SH-SY5Y (cell line): ENCODE results near the gene ROBO1.

ENCODE experiments used
- GATA2 ChIP-seq: IDR thresholded peaks from 2 replicates; pipeline ENCODE4 v1.6.1; 2011; ENCODE audit warnings: mild to moderate bottlenecking, low read depth, low read length
- GATA3 ChIP-seq: IDR thresholded peaks from 2 replicates; pipeline ENCODE4 v1.6.1; 2011; ENCODE audit warnings: low read depth, mild to moderate bottlenecking, low read length, moderate library complexity

ROBO1 gene

DNA sequence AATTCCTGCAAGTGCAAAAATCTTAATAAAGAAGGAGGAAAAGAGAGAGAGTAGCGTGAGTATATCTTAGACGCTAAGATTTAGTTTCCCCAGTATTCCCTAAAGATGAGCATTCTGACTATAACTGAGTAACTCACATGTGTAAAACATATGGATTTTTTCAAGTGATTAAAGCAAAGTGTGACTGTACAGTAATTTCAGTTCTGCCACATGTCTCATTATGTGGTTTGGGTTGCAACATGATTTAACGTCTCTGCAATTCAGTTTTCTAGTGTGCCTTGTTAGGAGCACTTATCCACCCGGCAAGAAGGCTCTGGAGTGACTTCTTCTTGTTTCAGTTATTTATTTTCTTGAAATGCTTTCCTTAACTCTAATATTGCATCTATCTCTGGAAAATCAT, 514.1 kb downstream of the ROBO1 start:
- TF ChIP-seq GATA3 = no peak
- no peak for TF ChIP-seq GATA2

DNA sequence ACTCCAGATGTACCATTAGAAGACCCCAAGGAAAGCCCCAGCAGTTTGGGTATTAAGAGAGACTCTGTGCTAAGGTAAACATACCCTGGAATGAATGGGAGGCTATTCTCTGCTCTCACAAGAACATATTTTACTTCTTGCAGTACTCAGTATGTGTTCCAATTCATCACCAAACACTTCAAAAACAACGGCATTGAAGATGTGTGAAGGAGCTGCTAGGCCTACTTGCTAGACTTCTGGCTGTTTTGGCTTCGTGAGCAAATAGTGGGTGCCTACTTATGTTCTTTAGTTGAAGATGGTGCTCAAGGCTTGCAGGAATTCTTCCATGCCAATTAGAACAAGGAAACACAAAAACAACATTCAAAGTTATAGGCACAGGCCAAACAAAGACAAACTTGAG, 514.5 kb downstream of the ROBO1 start:
- TF ChIP-seq GATA2 = no peak
- TF ChIP-seq GATA3 = no peak

DNA sequence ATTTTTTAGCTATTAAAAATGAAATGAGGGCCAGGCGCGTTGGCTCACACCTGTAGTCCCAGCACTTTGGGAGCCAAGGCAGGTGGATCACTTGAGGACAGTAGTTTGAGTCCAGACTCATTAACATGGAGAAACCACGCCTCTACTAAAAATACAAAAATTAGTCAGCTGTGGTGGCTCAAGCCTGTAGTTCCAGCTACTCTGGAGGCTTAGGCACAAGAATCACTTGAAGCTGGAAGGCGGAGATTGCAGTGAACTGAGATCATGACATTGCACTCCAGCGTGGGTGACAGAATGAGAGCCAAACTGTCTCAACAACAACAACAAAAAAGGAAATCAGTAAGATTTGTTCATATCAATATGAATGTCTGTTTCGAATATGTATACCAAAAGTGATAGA, 517.1 kb downstream of the ROBO1 start:
- no peak for TF ChIP-seq GATA2
- no peak for TF ChIP-seq GATA3

DNA sequence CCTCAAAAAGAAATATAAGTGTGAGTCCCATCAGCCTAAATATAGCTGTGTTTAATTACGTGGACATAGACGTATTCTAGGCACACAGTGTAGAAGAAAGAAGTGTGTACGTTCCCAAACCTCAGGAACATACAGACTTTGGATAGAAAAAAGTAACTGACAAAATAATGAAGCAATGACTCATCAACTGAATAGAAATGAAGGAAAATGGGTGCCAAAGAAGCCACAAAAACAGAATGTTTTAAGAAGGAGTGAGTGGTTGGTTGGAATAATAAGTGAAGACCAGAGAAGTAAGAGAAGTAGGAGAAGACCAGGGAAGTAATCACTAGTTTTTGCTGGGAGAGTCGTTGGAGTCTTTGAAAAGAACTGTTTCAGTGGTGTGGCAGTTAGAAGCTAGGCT, 518.1 kb downstream of the ROBO1 start:
- TF ChIP-seq GATA3 (no peak), GATA2 (no peak)

DNA sequence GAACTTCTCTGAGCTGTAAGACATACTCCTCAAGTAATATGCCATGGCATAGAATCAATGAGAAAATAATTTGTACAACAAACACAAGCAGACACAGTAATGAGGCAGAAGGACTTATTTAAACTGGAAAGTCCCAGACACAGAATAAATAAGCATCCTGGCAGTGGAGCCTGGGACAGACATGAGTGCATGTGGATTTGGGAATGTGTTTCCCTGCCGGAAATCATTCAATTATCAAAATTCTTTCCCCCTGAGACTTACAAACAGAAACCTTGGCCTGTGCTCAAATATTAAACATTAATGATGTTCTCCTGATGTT, 520.1 kb downstream of the ROBO1 start:
- no peak for TF ChIP-seq GATA3
- no peak for TF ChIP-seq GATA2

DNA sequence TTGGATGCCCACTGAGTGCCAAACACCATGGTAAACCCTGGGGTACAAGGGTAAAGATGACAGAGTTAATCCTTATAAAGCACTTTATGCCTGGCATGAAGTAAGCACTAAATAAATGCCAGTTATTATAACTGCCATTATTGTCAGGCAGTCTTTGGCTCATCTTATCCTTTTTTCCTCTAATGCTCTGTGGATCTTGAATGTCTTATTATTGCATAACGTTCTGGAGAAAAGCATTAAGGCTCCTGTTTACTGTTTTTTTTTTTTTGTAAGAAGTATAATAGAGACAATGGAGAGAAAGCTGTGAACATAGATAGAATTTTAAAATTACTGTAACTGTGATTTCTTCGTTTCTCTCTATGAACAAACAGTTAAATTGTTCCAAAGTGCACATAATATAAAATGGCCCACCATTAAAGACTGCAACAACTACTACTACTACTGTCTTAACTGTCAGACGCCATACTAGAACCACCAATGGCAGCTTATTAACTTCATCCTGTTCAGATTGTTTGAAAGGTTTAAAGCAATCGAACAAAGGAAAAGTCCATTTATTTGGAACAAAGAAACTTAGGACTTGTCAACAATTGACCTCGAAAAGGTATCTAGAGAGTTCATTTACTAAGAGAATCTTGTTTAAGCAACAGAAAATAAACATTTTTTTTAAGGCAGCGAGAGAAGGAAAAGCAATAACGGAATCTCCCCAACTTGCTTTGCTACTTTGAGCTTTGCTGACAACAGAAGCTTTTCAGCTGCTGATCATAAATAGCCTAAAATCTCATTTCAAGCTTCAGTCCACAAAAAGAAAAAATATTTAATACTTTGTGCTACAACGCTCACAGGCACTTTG, 520.7 kb downstream of the ROBO1 start:
- no peak for TF ChIP-seq GATA2
- TF ChIP-seq GATA3 = no peak

DNA sequence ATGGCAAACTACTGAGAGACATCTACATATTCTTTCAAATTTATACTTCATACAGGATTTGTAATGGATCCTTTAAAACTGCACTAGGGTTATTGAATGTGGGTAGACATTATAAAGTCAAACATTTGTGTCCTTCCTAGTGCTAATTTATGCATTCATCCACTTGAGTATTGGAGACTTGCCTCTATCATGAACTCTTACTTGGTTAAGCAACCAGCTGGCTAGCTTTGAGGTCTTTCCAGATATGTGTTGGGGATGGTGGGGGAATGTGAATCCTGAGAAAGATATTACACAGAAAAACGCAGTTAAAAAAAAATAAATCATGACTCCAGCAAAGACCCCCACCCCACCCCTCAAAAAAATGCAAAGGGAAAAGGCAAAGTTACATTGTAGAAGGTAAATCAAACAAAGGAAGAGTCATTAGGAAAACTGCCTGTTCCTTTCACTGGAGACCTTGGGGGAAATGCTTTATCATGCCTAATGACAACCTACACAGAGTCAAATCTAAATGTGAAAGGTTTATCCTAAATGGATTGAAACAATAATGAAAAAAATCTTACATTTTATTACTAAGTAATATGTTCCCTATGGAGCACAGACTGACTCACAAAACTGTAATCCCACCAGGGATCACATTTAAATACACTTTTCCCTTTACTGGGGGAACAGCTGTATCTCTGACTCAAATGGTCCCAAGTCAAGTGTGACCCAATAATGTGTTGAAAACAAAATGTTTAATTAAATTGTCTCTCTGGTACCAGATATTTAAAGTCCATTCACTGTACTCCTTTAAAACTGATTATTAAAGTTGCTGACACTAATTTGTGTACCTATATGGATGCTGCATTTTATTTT, 522.3 kb downstream of the ROBO1 start:
- no peak for TF ChIP-seq GATA3
- no peak for TF ChIP-seq GATA2

DNA sequence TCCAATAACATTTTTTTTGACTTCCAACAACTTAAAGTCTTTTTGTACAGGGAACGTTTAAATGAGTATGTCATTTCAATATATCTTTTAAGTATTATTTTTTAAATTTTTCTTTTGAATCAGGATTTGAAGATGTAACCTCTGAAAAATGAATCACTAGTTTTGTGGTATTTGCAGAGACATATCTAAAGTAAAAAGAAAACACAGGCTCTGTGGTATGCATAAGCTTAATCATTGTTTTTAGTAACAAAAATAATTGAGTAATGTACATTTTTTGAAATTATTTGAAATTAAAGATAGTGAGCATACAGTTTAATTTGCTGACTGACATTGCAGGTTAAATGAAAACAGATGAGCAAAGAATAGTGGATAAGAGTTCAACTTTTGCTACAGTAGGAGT, 531.3 kb downstream of the ROBO1 start:
- no peak for TF ChIP-seq GATA3
- TF ChIP-seq GATA2 = no peak

DNA sequence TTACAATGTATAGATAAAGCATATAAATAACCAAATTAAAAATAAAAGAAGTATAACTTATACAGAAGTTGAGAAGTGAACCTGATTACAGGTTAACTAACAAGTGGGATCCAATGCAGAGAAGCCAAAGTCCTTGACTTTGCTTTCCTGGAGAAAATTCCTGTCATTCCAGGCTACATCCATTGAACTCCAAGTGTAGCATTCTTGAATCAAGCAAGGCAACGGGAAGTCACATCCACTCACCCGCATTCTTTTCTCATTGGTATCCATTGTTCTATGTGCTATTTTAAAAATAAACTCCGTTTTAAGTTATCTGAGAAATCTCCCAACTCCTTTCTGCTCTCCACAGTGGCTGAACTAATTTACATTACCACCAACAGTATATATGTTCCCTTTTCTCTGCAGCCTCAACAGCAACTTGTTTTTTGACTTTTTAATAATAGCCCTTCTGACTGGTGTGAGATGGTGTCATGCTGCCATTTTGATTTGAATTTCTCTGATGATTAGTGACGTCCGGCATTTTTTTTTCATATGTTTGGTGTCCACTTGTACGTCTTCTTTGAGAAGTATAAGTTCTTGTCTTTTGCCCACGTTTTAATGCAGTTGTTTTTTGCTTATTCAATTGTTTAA, 534.3 kb downstream of the ROBO1 start:
- TF ChIP-seq GATA3 = no peak
- no peak for TF ChIP-seq GATA2

DNA sequence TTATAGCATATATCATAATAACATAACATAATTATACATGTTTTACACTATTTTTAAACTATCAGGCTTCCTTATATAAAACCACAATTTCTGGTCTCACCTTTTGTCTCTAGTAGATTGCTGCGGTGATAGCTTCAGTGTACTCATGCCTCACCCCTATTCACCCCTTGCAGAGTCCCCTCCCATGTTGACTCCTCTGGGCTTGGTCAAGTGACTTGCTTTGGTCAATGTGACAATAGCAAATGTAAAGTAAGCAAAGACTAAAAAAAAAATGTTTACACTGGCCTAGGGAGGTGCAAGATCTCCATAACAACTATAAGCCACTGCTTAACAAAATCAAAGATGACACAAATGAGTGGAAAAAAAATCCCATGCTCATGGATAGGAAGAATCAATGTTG, 537.5 kb downstream of the ROBO1 start:
- TF ChIP-seq GATA2 (no peak), GATA3 (no peak)

DNA sequence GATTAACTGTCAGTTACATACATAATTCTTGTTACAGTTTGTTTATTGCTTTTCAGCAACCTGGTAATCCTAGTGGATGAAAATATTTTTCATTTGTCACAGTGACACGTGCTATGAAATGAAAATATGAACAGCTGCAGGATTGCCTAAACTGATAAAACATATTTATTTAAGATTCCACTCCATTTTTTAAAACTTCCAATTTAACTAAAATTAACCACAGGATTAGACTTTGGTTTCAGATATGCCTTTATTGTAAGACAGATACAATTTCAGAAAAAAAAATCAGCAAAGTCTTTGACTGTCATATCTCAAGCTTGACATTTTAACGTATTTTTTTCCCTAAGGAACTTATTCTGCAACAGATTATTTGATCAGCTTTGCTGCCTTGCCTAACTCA, 550.7 kb downstream of the ROBO1 start:
- TF ChIP-seq GATA3 (no peak), GATA2 (no peak)

DNA sequence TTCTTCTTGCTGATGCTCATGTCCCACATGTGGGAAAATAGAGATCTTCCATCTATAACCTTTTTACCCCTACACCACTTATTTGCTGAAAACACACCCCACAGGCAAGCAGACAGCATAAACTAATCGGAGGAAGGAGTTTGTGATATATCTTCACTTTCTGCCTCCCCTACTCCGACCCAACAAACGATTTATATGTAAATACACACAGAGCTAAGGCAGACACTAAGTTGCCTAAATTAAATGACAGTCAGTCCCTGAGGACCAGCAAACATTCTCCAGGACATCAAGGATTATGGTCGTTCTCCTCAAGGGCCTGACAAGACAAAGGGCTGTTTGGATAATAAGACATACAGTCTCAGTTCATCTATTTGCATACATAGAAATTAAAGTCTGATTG, 552.5 kb downstream of the ROBO1 start:
- TF ChIP-seq GATA3 (no peak), GATA2 (no peak)

DNA sequence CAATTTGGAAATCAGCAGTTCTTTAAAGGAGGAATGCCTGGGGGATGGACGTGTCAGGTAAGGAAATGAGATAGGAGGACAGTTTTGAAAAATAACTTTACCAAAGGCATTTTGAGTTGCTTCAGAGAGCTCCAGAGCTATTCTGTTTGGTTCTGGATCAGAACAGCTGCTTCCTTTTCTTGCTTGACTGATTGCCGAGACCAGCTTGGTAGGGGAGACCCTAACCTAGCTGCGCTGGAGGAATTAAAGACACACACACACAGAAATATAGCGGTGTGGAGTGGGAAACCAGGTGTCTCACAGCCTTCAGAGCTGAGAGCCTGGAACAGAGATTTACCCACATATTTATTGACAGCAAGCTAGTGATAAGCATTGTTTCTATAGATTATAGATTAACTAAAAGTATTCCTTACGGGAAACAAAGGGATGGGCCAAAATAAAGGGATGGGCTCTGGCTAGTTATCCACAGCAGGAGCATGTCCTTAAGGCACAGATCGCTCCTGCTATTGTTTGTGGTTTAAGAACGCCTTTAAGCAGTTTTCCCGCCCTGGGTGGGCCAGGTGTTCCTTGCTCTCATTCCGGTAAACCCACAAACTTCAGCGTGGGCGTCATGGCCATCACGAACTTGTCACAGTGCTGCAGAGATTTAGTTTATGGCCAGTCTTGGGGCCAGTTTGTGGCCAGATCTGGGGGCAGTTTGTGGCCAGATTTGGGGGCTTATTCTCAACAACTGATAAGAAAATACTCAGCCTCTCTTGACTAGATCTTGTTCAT, 556.0 kb downstream of the ROBO1 start:
- TF ChIP-seq GATA2 (no peak), GATA3 (no peak)

DNA sequence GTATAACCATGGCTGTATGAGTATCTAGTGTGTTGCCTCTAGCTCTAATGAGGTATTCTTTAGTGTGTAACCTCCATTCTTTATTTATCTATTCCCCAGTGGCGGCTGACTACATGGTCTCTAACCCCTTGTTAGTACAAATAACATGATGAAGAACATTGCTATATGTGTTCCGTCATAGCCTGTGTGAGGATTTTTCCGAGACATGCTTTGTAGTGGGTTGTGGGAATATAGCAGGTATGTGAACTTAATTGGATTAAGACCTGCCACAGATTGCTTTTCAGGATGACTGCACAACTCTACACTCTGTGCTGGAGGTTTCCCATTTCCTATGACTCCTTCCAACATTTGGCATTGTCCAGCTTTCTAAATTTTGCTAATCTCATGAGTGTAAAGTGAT, 563.4 kb downstream of the ROBO1 start:
- TF ChIP-seq GATA2 (no peak), GATA3 (no peak)

DNA sequence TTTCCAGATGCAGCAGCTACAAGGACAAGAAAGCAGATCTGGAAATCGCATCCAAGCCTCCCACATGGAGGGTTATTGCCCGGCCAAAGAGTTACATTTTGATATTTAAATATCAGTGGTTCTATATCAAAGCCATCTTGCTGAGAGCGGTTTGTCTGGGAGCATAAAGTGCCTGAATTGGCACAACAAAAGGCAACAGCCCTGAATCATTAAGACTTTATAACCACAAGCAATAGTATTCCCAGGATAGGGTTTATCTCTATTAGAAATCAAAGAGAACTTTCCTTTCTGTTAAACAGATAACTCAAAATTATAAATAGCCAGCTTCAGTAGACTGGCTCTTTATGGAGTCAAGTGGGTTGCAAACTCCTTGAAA, 564.7 kb downstream of the ROBO1 start:
- TF ChIP-seq GATA2 (no peak), GATA3 (no peak)
